OCI-LY7 (cell line): ENCODE data around the gene GPS2.

Source experiments
- CTCF ChIP-seq: fragments of 200-600 bp; sonication (generic); conservative IDR thresholded peaks from 2 replicates; pipeline ENCODE4 v1.5.1; 2014; ENCODE audit warnings: mild to moderate bottlenecking, antibody characterized with exemption, low read length, moderate library complexity, mixed read lengths
- EZH2phosphoT487 ChIP-seq: fragments of 200-600 bp; sonication (generic); IDR thresholded peaks from 2 replicates; pipeline ENCODE4 v1.6.1; 2018; ENCODE audit warnings: low read depth, borderline replicate concordance, mild to moderate bottlenecking, mixed run types, antibody characterized with exemption, low read length, moderate library complexity, mixed read lengths

- no peak; the same call in 1 of the 2 replicates for TF ChIP-seq CTCF
- no peak for TF ChIP-seq EZH2phosphoT487
These were observed 21.3 kb upstream of the GPS2 start, which contains the start of gene ACAP1 for GRCh38 chr17:7336240-7337175.
